GM12878 (cell line): ENCODE data around the gene FLII. TPM values are rescaled to one million over a fixed set of nuclear protein-coding genes. Genes with fewer than 3 reads are reported as not detected.

Experiments
- ATAC-seq: fragments of 200-7000 bp; cut with Tn5 transposase; 3 replicates; pipeline ENCODE4 v1.9.1; 2020; ENCODE audit warnings: mild to moderate bottlenecking, moderate library complexity
- BruUV-seq: library from RNA; stranded (reverse); fragments of 400-500 nt; replicated peaks from 2 replicates; lab custom pipeline; 2021; lab: Mats Ljungman, UMichigan
- CTCF ChIA-PET: fragments of 300-600 bp; sonication (Branson Sonifier 250); formaldehyde crosslinking; extraction: SDS; loops from one replicate; lab custom pipeline; 2021; ENCODE audit warnings: inconsistent platforms; lab: Yijun Ruan, JAX
- POLR2A ChIA-PET: fragments of 350-600 bp; formaldehyde crosslinking; extraction: SDS; loops from one replicate; lab custom pipeline; 2021; ENCODE audit warnings: inconsistent platforms; lab: Charles Lee
- RAD21 ChIA-PET: fragments of 300-600 bp; sonication (Branson Sonifier 250); formaldehyde crosslinking; loops from one replicate; lab custom pipeline; 2023; ENCODE audit warnings: antibody characterized with exemption; ENCODE audit not compliant: unreplicated experiment; lab: Charles Lee
- SMC1A ChIA-PET: fragments of 300-600 bp; sonication (Branson Sonifier 250); formaldehyde crosslinking; loops from one replicate; lab custom pipeline; 2023; ENCODE audit not compliant: unreplicated experiment, uncharacterized antibody; lab: Charles Lee
- DNase-seq: peaks from one replicate; pipeline ENCODE4 v3.0.0-alpha.2; 2011; ENCODE audit warnings: low read depth, low spot score
- FAIRE-seq: peaks from 3 replicates; lab custom pipeline; 2011; peaks lifted over from hg19 to GRCh38; lab: Jason Lieb, UNC
- H2AFZ ChIP-seq: 2 replicates; pipeline ENCODE4 v1.6.0; 2011; ENCODE audit warnings: low read depth, low read length, control low read depth; ENCODE audit not compliant: control insufficient read depth
- H3K27ac ChIP-seq: 2 replicates; pipeline ENCODE4 v1.5.1; 2011; ENCODE audit warnings: control low read depth; ENCODE audit not compliant: control insufficient read depth, insufficient read depth
- H3K27me3 ChIP-seq, 2 experiments: replicated peaks in 1 of 2; 2 replicates each; pipeline versions ENCODE4 v1.6.0 to v1.6.1; 2011; ENCODE audit warnings: low read length in 1 of 2; ENCODE audit not compliant: control insufficient read depth in 2 of 2, insufficient read depth in 2 of 2
- H3K36me3 ChIP-seq, 2 experiments: 2 replicates each; pipeline ENCODE4 v1.5.1; 2011; ENCODE audit warnings: low read length in 1 of 2; ENCODE audit not compliant: control insufficient read depth in 2 of 2, insufficient read depth in 2 of 2
- H3K4me1 ChIP-seq: 2 replicates; pipeline ENCODE4 v1.6.1; 2011; ENCODE audit warnings: mild to moderate bottlenecking, low read length, moderate library complexity, mixed read lengths; ENCODE audit not compliant: control insufficient read depth, insufficient read depth
- H3K4me2 ChIP-seq: 2 replicates; pipeline ENCODE4 v1.6.0; 2011; ENCODE audit warnings: control low read depth; ENCODE audit not compliant: control insufficient read depth, insufficient read depth
- H3K4me3 ChIP-seq: fragments of 200-600 bp; sonication (generic); 2 replicates; pipeline ENCODE4 v1.5.1; 2016
- H3K79me2 ChIP-seq: 2 replicates; pipeline ENCODE4 v1.6.0; 2011; ENCODE audit warnings: low read length; ENCODE audit not compliant: control insufficient read depth, insufficient read depth
- H3K9ac ChIP-seq: 2 replicates; pipeline ENCODE4 v1.8.0; 2011; ENCODE audit warnings: low read length, control low read depth, mixed read lengths; ENCODE audit not compliant: control insufficient read depth, insufficient read depth
- H3K9me3 ChIP-seq: replicated peaks from 3 replicates; pipeline ENCODE4 v1.5.1; 2011; ENCODE audit warnings: mild to moderate bottlenecking, low read length; ENCODE audit not compliant: control insufficient read depth, insufficient read depth
- H4K20me1 ChIP-seq: 2 replicates; pipeline ENCODE4 v1.6.0; 2011; ENCODE audit not compliant: control insufficient read depth, insufficient read depth
- DPF2 ChIP-seq: fragments of 450-650 bp; IDR thresholded peaks from 2 replicates; pipeline ENCODE4 v1.6.1; 2017; ENCODE audit warnings: mild to moderate bottlenecking
- FOXM1 ChIP-seq: IDR thresholded peaks from 2 replicates; pipeline ENCODE4 v1.6.1; 2012; ENCODE audit warnings: low read depth, mild to moderate bottlenecking, inconsistent platforms, low read length, moderate library complexity
- KAT2A ChIP-seq: conservative IDR thresholded peaks from 2 replicates; pipeline ENCODE4 v1.6.1; 2011; ENCODE audit warnings: low read depth, low read length; ENCODE audit not compliant: control insufficient read depth
- MYC ChIP-seq: IDR thresholded peaks from 2 replicates; pipeline ENCODE4 v1.6.1; 2011; ENCODE audit warnings: mild to moderate bottlenecking, low read length, moderate library complexity, inconsistent platforms; ENCODE audit not compliant: insufficient read depth, insufficient replicate concordance, insufficient read length, severe bottlenecking
- RB1 ChIP-seq: fragments of 450-650 bp; formaldehyde crosslinking; IDR thresholded peaks from 2 replicates; pipeline ENCODE4 v1.6.1; 2017; ENCODE audit warnings: mild to moderate bottlenecking, borderline replicate concordance
- REST ChIP-seq: IDR thresholded peaks from 2 replicates; pipeline ENCODE4 v1.6.1; 2012; ENCODE audit warnings: mild to moderate bottlenecking, low read depth, low read length
- RFX5 ChIP-seq: IDR thresholded peaks from 2 replicates; pipeline ENCODE4 v1.6.1; 2011; ENCODE audit warnings: low read depth, low read length, improper control_type of control experiment
- ZBTB40 ChIP-seq: fragments of 450-650 bp; IDR thresholded peaks from 2 replicates; pipeline ENCODE4 v1.6.1; 2016; ENCODE audit warnings: mild to moderate bottlenecking, moderate library complexity, borderline replicate concordance
- ZSCAN29 ChIP-seq: fragments of 450-650 bp; IDR thresholded peaks from 2 replicates; pipeline ENCODE4 v1.6.1; 2017; ENCODE audit warnings: mild to moderate bottlenecking, moderate library complexity
- ZZZ3 ChIP-seq: IDR thresholded peaks from 2 replicates; pipeline ENCODE4 v1.6.1; 2011; ENCODE audit warnings: low read depth; ENCODE audit not compliant: control insufficient read depth, insufficient read length
- WGBS: methylation state at CpG from one replicate; pipeline ENCODE4 v1.1.6; 2016; ENCODE audit warnings: low lambda C conversion rate; ENCODE audit not compliant: insufficient replicate concordance, insufficient coverage; ENCODE audit errors: missing lambda C conversion rate; 5-methylcytosine and 5-hydroxymethylcytosine counted together
- in situ Hi-C: fragments of 300-500 bp; cut with MboI; formaldehyde crosslinking; loops from 9 replicates; pipeline ENCODE4 v1.14.3; 2018; ENCODE audit warnings: mixed read lengths
- intact Hi-C: fragments of 100-400 bp; cut with micrococcal nuclease; formaldehyde crosslinking; loops from one replicate; pipeline ENCODE4 v1.14.2; 2022; ENCODE audit not compliant: unreplicated experiment
- polyA plus RNA-seq, 11 experiments: library from polyadenylated mRNA; depleted of rRNA in 4 of 11; unstranded in 6 of 11; stranded (reverse) in 5 of 11; fragments of >200 nt; fragmentation: Nextera tagmentation in 4 of 11; fragmentation: Illumina TruSeq in 1 of 11; extraction: Ambion mirVana in 4 of 11; extraction: Trizol in 1 of 11; gene quantifications; 1 replicate in 1 of 11; 2 replicates in 10 of 11; pipeline versions ENCODE4 v1.2.1 to v1.2.3, GENCODE V29; 2011 to 2016; ENCODE audit warnings: inconsistent platforms in 2 of 11, missing spikeins in 2 of 11, low read depth in 1 of 11
- total RNA-seq, 4 experiments: library from RNA; depleted of rRNA in 3 of 4; stranded (reverse); fragments of >200 nt in 3 of 4; fragmentation: Illumina TruSeq in 1 of 4; extraction: Trizol in 1 of 4; gene quantifications; 2 replicates each; pipeline versions ENCODE4 v1.2.1 to v1.2.3, GENCODE V29; 2013 to 2021

The FLII gene
- total and polyA plus RNA-seq, 10 of the 15 experiments (the other 5 are each of a cell fraction or from before 2014, with no cell fraction given) = 22.2 to 200 (median 121) TPM

- no peak for TF ChIP-seq FOXM1
- TF ChIP-seq DPF2 = no peak
- TF ChIP-seq ZBTB40 = no peak
- no peak for TF ChIP-seq ZSCAN29
Observed at GRCh38 chr17:18278867-18279266, 20.3 kb upstream of the FLII start (continued).

GRCh38 chr17:18277076-18277475 is 18.5 kb upstream of the FLII start:
- Histone ChIP-seq H3K79me2 (no peaks in the 10 kb centered on the region), H3K27ac (no peak overlapping the region), H3K4me3 (no peak overlapping the region), H3K36me3 (peaks cover 35 to 38% of the 10 kb centered on the region in 2 experiments), H3K4me1 (no peaks in the 10 kb centered on the region), H3K4me2 (no peak overlapping the region), H4K20me1 (no peaks in the 10 kb centered on the region; the same call in 1 of the 2 replicates), H2AFZ (no peak overlapping the region), H3K27me3 (no peaks in the 10 kb centered on the region), H3K9ac (no peak overlapping the region), H3K9me3 (no peaks in the 10 kb centered on the region)
- no TSS peak for BruUV-seq
- 100% methylated on average over 1 of the region's 1 CpG for WGBS
- DNase-seq (no peak), FAIRE-seq (no peak), ATAC-seq (no peak)
- TF ChIP-seq RFX5 (no peak), RB1 (no peak), ZBTB40 (no peak), MYC (no peak), REST (no peak), ZZZ3 (no peak), KAT2A (no peak)
- SMC1A ChIA-PET = no interaction called here
- in situ Hi-C loops (no loop called here), intact Hi-C loops (no loop called here)
- CTCF ChIA-PET = interaction anchor here (0.5 kb wide), 1 partner anchor 50 kb away, joined by 3 read pairs; no protein-coding TSS in a partner anchor
- POLR2A ChIA-PET = no interaction called here
- RAD21 ChIA-PET = no interaction called here
